Left lung (tissue), 10 donors: ENCODE data around the gene ROBO1. TPM values are rescaled to one million over a fixed set of nuclear protein-coding genes. Genes with fewer than 3 reads are reported as not detected.

Experiments
- ATAC-seq: fragments of 200-7000 bp; cut with Tn5 transposase; one replicate; pipeline ENCODE4 v1.9.1; 2020; ENCODE audit warnings: moderate library complexity
- DNase-seq, 4 donors: peaks; one replicate each; pipeline ENCODE4 v3.0.0-alpha.2; 2013 to 2020
- H3K27ac ChIP-seq, 2 donors: fragments of 200-600 bp; sonication (generic) in 1 of 2; one replicate each; pipeline versions ENCODE4 v1.5.0 to v1.8.0; 2020 to 2021
- H3K27me3 ChIP-seq, 2 donors: fragments of 200-600 bp; sonication (generic) in 1 of 2; one replicate each; pipeline versions ENCODE4 v1.5.0 to v1.8.0; 2020 to 2021
- H3K36me3 ChIP-seq, 2 donors: fragments of 200-600 bp; sonication (generic) in 1 of 2; one replicate each; pipeline versions ENCODE4 v1.5.0 to v1.8.0; 2020 to 2021
- H3K4me1 ChIP-seq, 2 donors: fragments of 200-600 bp; one replicate each; pipeline ENCODE4 v1.8.0; 2021
- H3K4me3 ChIP-seq, 2 donors: fragments of 200-600 bp; sonication (generic) in 1 of 2; one replicate each; pipeline versions ENCODE4 v1.5.0 to v1.8.0; 2020 to 2021; ENCODE audit warnings: mild to moderate bottlenecking in 1 of 2
- H3K9me3 ChIP-seq, 2 donors: fragments of 200-600 bp; sonication (generic) in 1 of 2; one replicate each; pipeline versions ENCODE4 v1.5.0 to v1.8.0; 2020 to 2021
- CTCF ChIP-seq, 2 donors: fragments of 200-600 bp; sonication (generic) in 1 of 2; IDR thresholded peaks; one replicate each; pipeline versions ENCODE4 v1.5.0 to v1.8.0; 2021; ENCODE audit warnings: antibody characterized with exemption in 2 of 2
- intact Hi-C, 2 donors: fragments of 100-400 bp; cut with DNase I; formaldehyde crosslinking; loops; one replicate each; pipeline versions ENCODE4 v1.11.2 to v1.14.2; 2022
- polyA plus RNA-seq, 6 donors: library from polyadenylated mRNA; unstranded; fragments of 120-200 nt; gene quantifications; one replicate each; pipeline ENCODE4 v1.2.1, GENCODE V29; 2013; ENCODE audit not compliant: insufficient read length in 6 of 6
- total RNA-seq, 2 donors: library from RNA; stranded (reverse); fragmentation: NEBNext Ultra II Directional; extraction: Animal tissue kit (Norgen Biotek cat#: 25700); gene quantifications; one replicate each; pipeline ENCODE4 v1.2.1, GENCODE V29; 2021
- donor health status: DM: no; HTN: yes; CAD: no.
- donor health status: DM: no; HTN: no; CAD: no.

ROBO1 gene
- total and polyA plus RNA-seq, 8 donors, result 20.3 to 134 (median 102) TPM

GRCh38 chr3:78708565-78709073, 1059.2 kb downstream of the ROBO1 start:
- ATAC-seq (no peak), DNase-seq (no peak)
- intact Hi-C loops, result no loop called here
- Histone ChIP-seq H3K9me3 (no peaks in the 10 kb centered on the region), H3K27me3 (no peaks in the 10 kb centered on the region), H3K36me3 (no peaks in the 10 kb centered on the region), H3K4me1 (peaks cover 0 to 3% of the 10 kb centered on the region in 2 donors), H3K4me3 (no peak overlapping the region), H3K27ac (no peak overlapping the region)
- no peak for TF ChIP-seq CTCF (IDR thresholded peaks at IDR 0.05)

GRCh38 chr3:78707609-78708008, 1060.2 kb downstream of the ROBO1 start:
- Histone ChIP-seq H3K36me3 (no peaks in the 10 kb centered on the region), H3K27me3 (no peaks in the 10 kb centered on the region), H3K4me1 (peaks cover 0 to 3% of the 10 kb centered on the region in 2 donors), H3K27ac (no peak overlapping the region), H3K4me3 (no peak overlapping the region), H3K9me3 (no peaks in the 10 kb centered on the region)
- no peak for DNase-seq
- ATAC-seq, result no peak
- intact Hi-C loops, result no loop called here
- TF ChIP-seq CTCF (IDR thresholded peaks at IDR 0.05), result no peak

- no peak overlapping the region for H3K27ac ChIP-seq
- ATAC-seq (no peak), DNase-seq (no peak)
- intact Hi-C loops, result no loop called here
- H3K4me1 ChIP-seq, result peaks cover 0 to 3% of the 10 kb centered on the region in 2 donors
- no peaks in the 10 kb centered on the region for H3K27me3 ChIP-seq
- no peaks in the 10 kb centered on the region for H3K36me3 ChIP-seq
- no peak for TF ChIP-seq CTCF (IDR thresholded peaks at IDR 0.05)
- no peak overlapping the region for H3K4me3 ChIP-seq
- H3K9me3 ChIP-seq, result no peaks in the 10 kb centered on the region
Observed at GRCh38 chr3:78706906-78707523, 1060.8 kb downstream of the ROBO1 start.

- intact Hi-C loops, result no loop called here
- ATAC-seq, result no peak
Observed at GRCh38 chr3:78703944-78704343, 1063.9 kb downstream of the ROBO1 start.

GRCh38 chr3:78701537-78701936, 1066.3 kb downstream of the ROBO1 start:
- Histone ChIP-seq H3K9me3 (no peaks in the 10 kb centered on the region), H3K36me3 (no peaks in the 10 kb centered on the region), H3K4me1 (no peaks in the 10 kb centered on the region), H3K27me3 (no peaks in the 10 kb centered on the region), H3K4me3 (no peak overlapping the region), H3K27ac (no peak overlapping the region)
- intact Hi-C loops, result no loop called here
- no peak for ATAC-seq
- DNase-seq, result no peak
- TF ChIP-seq CTCF (IDR thresholded peaks at IDR 0.05), result no peak

More at GRCh38 chr3:78703944-78704343, 1063.9 kb downstream of the ROBO1 start:
- H3K36me3 ChIP-seq, result no peaks in the 10 kb centered on the region
- H3K4me1 ChIP-seq, result peaks cover 0 to 3% of the 10 kb centered on the region in 2 donors
- H3K9me3 ChIP-seq, result no peaks in the 10 kb centered on the region
- TF ChIP-seq CTCF (IDR thresholded peaks at IDR 0.05), result no peak
- no peak for DNase-seq
- H3K27me3 ChIP-seq, result no peaks in the 10 kb centered on the region
- no peak overlapping the region for H3K4me3 ChIP-seq
- no peak overlapping the region for H3K27ac ChIP-seq
